ENCODE data around the gene LY6G6F. TPM values are rescaled to one million over a fixed set of nuclear protein-coding genes. Genes with fewer than 3 reads are reported as not detected.
A peak's percentile ranks its signal among the peaks of the same experiment; 100 is the strongest.

Gene LY6G6F
- total RNA-seq, 1 donor from 2014 or later: not detected

- H3K27ac ChIP-seq: peak within 1 kb of the TSS; percentile 43
- no peaks in the 10 kb centered on the region for H3K27me3 ChIP-seq
- intact Hi-C loops (cut with DNase I): no loop called here
- H3K4me3 ChIP-seq: no peak within 1 kb of the TSS
- H3K4me1 ChIP-seq: peaks cover 21% of the 10 kb centered on the region
- no peak for DNase-seq (ENCODE audit: extremely low spot score in 2 of 2)
- no peaks in the 10 kb centered on the region for H3K36me3 ChIP-seq
- TF ChIP-seq POLR2A (IDR thresholded peaks at IDR 0.05) (no peak), POLR2AphosphoS5 (IDR thresholded peaks at IDR 0.05; ENCODE audit: insufficient read depth in 1 of 2, low read depth in 1 of 2) (no peak), CTCF (IDR thresholded peaks at IDR 0.05) (no peak)
- no peaks in the 10 kb centered on the region for H3K9me3 ChIP-seq
Measured at GRCh38 chr6:31715022-31715958, 8.6 kb downstream of the LY6G6F start, which contains the start of gene LY6G6D. Gene LY6G6D, plus strand, starts transcription at chr6:31715348. Its CDS starts 8 bp downstream, at chr6:31715356.

GRCh38 chr6:31717499-31718222 lies 11.0 kb downstream of the LY6G6F start:
- Histone ChIP-seq H3K4me1 (peaks cover 14% of the 10 kb centered on the region), H3K4me3 (no peak overlapping the region)
- intact Hi-C loops (cut with DNase I): no loop called here

GRCh38 chr6:31718265-31718664 lies 11.6 kb downstream of the LY6G6F start:
- H3K4me3 ChIP-seq: no peak overlapping the region
- no peaks in the 10 kb centered on the region for H3K36me3 ChIP-seq
- intact Hi-C loops (cut with DNase I): no loop called here
- no peaks in the 10 kb centered on the region for H3K9me3 ChIP-seq
- H3K27ac ChIP-seq: peak overlapping the region; percentile 71
- no peak for DNase-seq (ENCODE audit: extremely low spot score in 2 of 2)
- no peaks in the 10 kb centered on the region for H3K27me3 ChIP-seq
- TF ChIP-seq CTCF (IDR thresholded peaks at IDR 0.05) (no peak), POLR2A (IDR thresholded peaks at IDR 0.05) (no peak), POLR2AphosphoS5 (IDR thresholded peaks at IDR 0.05; ENCODE audit: insufficient read depth in 1 of 2, low read depth in 1 of 2) (peak in 1 of 2 donors; percentile 88)
- peaks cover 14% of the 10 kb centered on the region for H3K4me1 ChIP-seq

More at GRCh38 chr6:31717499-31718222, 11.0 kb downstream of the LY6G6F start:
- TF ChIP-seq POLR2AphosphoS5 (IDR thresholded peaks at IDR 0.05; ENCODE audit: insufficient read depth in 1 of 2, low read depth in 1 of 2) (no peak), CTCF (IDR thresholded peaks at IDR 0.05) (no peak), POLR2A (IDR thresholded peaks at IDR 0.05) (no peak)
- Histone ChIP-seq H3K36me3 (no peaks in the 10 kb centered on the region), H3K27ac (peak overlapping the region; percentile 71), H3K9me3 (no peaks in the 10 kb centered on the region), H3K27me3 (no peaks in the 10 kb centered on the region)
- no peak for DNase-seq (ENCODE audit: extremely low spot score in 2 of 2)

GRCh38 chr6:31719001-31719400 lies 12.3 kb downstream of the LY6G6F start:
- Histone ChIP-seq H3K27ac (peak overlapping the region; percentile 71), H3K36me3 (no peaks in the 10 kb centered on the region), H3K27me3 (no peaks in the 10 kb centered on the region), H3K9me3 (no peaks in the 10 kb centered on the region), H3K4me3 (no peak overlapping the region), H3K4me1 (peaks cover 13% of the 10 kb centered on the region)
- no peak for DNase-seq (ENCODE audit: extremely low spot score in 2 of 2)
- intact Hi-C loops (cut with DNase I): no loop called here
- TF ChIP-seq POLR2AphosphoS5 (IDR thresholded peaks at IDR 0.05; ENCODE audit: insufficient read depth in 1 of 2, low read depth in 1 of 2): no peak
- no peak for TF ChIP-seq POLR2A (IDR thresholded peaks at IDR 0.05)
- no peak for TF ChIP-seq CTCF (IDR thresholded peaks at IDR 0.05)

Data from vagina (tissue), 2 donors.